ENCODE measurements around the gene PLEKHG7.
"Not testable (repeated sequence)": the region's sequence is repeated elsewhere in the genome, so short reads cannot be mapped to it uniquely, and the experiment has no call there.

The PLEKHG7 gene

GRCh38 chr12:92785563-92785950, 82.8 kb downstream of the PLEKHG7 start:
- DNase-seq (ENCODE audit: low read depth, low spot score): no peak
- H3K27ac ChIP-seq: no peak overlapping the region

GRCh38 chr12:92786045-92786444, 83.3 kb downstream of the PLEKHG7 start:
- H3K27ac ChIP-seq: peak overlapping the region; percentile 9
- no peak for DNase-seq (ENCODE audit: low read depth, low spot score)

- DNase-seq (ENCODE audit: low read depth, low spot score): not testable (repeated sequence)
Measured at GRCh38 chr12:92794356-92794755, 91.6 kb downstream of the PLEKHG7 start.

GRCh38 chr12:92794814-92795213, 92.0 kb downstream of the PLEKHG7 start:
- no peak overlapping the region for H3K27ac ChIP-seq
- no peak for DNase-seq (ENCODE audit: low read depth, low spot score)

More at GRCh38 chr12:92794356-92794755, 91.6 kb downstream of the PLEKHG7 start:
- H3K27ac ChIP-seq: not testable (repeated sequence)

- no peak for DNase-seq (ENCODE audit: low read depth, low spot score)
- H3K27ac ChIP-seq: no peak overlapping the region
Measured at GRCh38 chr12:92796650-92797049, 93.9 kb downstream of the PLEKHG7 start.

- no peak overlapping the region for H3K27ac ChIP-seq
Measured at GRCh38 chr12:92802906-92803305, 100.1 kb downstream of the PLEKHG7 start.

GRCh38 chr12:92803903-92804302, 101.1 kb downstream of the PLEKHG7 start:
- no peak overlapping the region for H3K27ac ChIP-seq
- DNase-seq (ENCODE audit: low read depth, low spot score): no peak

More at GRCh38 chr12:92802906-92803305, 100.1 kb downstream of the PLEKHG7 start:
- DNase-seq (ENCODE audit: low read depth, low spot score): no peak

- no peak for DNase-seq (ENCODE audit: low read depth, low spot score)
- H3K27ac ChIP-seq: no peak overlapping the region
Measured at GRCh38 chr12:92810370-92810769, 107.6 kb downstream of the PLEKHG7 start.

GRCh38 chr12:92814584-92814983, 111.8 kb downstream of the PLEKHG7 start:
- no peak overlapping the region for H3K27ac ChIP-seq
- DNase-seq (ENCODE audit: low read depth, low spot score): no peak

- no peak for DNase-seq (ENCODE audit: low read depth, low spot score)
- H3K27ac ChIP-seq: no peak overlapping the region
Measured at GRCh38 chr12:92821142-92821541, 118.4 kb downstream of the PLEKHG7 start.
